Skin of body (tissue), 2 donors: ENCODE measurements around the gene B4GALT5. TPM values are rescaled to one million over a fixed set of nuclear protein-coding genes. Genes with fewer than 3 reads are reported as not detected.
"Not testable (repeated sequence)": the region's sequence is repeated elsewhere in the genome, so short reads cannot be mapped to it uniquely, and the experiment has no call there.

Experiments used
- DNase-seq: peaks from one replicate; lab custom pipeline; 2025; lab: John Stamatoyannopoulos, UW
- total RNA-seq: library from RNA; depleted of rRNA; stranded (reverse); fragments of >200 nt; gene quantifications from one replicate; pipeline ENCODE4 v1.2.3, GENCODE V29; 2014

The B4GALT5 gene
- total RNA-seq, 1 donor from 2014 or later = 16.2 TPM

DNA sequence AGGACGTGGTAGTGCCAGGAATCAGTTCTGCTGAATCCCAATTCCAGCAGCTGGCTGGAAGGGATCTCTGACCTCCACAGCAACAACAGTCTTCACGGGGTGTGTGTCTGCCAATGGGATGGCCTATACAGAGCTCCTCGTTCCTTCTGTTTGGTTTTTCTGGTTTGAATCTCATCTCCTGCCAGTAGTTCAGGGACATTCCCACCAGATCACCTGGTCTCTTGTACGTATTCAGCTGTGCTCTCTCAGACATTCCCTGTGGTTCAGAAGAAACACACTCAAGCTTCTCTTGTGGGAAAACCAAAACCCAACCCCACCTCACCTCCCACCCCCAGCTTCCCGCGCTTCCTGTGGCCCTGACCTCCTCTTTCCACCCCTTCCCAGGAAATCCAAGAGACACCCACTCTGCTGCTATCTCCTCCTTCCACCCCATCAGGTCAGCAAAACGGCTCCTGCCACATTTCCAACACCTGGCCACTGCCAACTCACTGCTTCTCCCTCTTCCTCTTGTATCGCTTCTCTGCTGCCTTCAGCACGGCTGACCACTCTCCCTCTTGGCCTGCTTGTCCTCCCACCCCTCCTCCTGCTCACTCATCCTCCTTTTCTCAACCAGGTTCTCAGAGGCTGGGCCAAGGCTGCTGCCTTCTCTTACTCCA, 82.5 kb downstream of the B4GALT5 start:
- DNase-seq = no peak

DNA sequence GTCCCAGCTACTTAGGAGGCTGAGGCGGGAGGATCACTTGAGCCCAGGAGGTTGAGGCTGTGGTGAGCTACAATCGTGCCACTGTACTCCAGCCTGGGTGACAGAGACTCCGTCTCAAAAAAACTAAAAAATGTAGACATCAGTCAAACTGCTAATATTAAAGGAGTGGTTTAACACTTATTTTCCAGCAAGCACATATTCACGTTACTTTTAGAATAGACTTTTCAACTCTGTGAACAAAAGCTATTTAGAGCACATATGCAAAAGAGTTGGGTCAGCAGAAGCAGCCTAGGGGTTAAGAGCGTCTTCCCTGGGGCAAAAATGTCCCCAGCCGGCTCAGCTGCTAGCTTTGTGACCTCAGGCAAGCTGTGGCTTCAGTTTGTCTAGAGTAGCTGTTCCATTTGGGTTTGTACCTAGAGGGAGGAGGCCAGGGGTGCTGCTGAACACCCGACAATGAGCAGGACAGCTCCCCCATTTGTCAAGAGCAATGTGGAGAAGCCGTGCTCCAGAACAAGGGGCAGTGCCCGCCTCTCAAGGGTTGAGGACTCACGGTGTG, 83.2 kb downstream of the B4GALT5 start:
- DNase-seq = no peak

DNA sequence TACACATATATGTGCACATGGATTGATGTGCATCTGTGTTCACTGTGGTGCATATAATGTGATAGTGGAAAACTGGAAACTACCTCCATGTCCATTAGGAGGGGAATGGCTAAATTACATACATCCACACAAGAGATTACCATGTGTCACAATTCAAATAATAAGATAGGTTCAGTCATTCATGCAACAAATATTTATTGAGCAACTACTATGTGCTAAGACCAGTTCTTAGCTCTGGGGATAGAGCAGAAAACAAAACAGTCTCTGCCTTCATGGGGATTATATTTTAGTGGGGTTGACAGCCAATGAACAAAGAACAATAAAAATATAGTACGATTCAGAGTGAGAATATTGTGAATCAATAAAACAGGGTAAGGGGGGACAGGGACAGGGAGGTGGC, 84.1 kb downstream of the B4GALT5 start:
- no peak for DNase-seq

GRCh38 chr20:49628280-49628679, 85.4 kb downstream of the B4GALT5 start:
- not testable (repeated sequence) for DNase-seq

GRCh38 chr20:49627329-49627761, 86.3 kb downstream of the B4GALT5 start:
- no peak for DNase-seq

DNA sequence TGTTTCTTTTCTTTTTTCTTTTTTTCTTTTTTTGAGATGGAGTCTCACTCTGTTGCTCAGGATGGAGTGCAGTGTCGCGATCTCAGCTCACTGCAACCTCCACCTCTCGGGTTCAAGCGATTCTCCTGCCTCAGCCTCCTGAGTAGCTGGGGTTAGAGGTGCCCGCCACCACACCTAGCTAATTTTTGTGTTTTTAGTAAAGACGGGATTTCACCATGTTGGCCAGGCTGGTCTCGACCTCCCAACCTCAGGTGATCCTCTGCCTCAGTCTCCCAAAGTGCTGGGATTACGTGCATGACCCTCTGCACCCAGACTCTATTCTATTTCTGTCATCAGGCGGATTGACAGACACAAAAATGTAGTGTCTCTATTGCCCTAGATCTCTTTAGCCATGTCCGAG, 88.7 kb downstream of the B4GALT5 start:
- not testable (repeated sequence) for DNase-seq

GRCh38 chr20:49624317-49624716, 89.4 kb downstream of the B4GALT5 start:
- no peak for DNase-seq

- no peak for DNase-seq
Measured at GRCh38 chr20:49622243-49622642, 91.4 kb downstream of the B4GALT5 start.

DNA sequence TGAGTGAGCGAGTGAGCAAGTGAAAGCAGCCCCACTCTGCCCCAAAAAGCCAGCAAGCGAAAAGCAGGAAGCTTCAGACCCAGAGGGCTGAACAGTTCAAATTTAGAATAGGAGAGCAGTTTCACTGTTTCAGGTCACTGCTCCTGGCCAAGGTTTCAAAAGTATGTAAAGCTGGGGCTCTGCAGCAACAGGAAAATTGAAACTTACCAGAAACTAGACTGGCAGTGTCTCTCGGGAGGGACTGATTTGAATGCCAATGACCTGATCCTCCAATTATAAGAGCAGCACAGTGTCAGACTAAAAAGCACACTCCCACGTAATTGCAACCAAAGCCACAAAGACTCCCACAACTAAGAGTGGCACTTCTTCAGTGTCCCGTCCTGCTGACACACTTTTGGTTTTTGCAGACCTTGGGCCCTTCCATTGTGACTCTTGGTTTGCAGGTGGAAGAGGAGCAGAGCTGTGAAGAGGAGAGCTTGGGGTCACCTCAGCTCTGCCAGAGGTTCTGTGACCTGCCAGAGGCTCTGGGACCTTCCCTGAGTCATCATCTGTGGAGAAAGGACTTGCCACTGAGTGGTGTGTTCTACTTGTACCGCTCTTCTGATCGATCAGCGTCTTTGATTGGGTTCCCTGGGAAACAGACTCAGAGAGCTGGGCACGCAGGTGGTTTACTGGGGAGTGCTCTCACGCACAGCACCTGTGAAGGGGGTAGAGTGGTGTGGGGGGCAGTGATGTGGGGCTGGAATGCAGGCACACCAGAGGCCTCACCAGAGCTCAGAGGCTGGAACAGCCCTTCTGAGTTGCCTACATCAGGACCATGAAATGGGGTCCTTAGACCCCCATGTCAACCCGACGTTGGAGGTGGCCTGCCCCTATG, 93.1 kb downstream of the B4GALT5 start:
- DNase-seq = no peak

DNA sequence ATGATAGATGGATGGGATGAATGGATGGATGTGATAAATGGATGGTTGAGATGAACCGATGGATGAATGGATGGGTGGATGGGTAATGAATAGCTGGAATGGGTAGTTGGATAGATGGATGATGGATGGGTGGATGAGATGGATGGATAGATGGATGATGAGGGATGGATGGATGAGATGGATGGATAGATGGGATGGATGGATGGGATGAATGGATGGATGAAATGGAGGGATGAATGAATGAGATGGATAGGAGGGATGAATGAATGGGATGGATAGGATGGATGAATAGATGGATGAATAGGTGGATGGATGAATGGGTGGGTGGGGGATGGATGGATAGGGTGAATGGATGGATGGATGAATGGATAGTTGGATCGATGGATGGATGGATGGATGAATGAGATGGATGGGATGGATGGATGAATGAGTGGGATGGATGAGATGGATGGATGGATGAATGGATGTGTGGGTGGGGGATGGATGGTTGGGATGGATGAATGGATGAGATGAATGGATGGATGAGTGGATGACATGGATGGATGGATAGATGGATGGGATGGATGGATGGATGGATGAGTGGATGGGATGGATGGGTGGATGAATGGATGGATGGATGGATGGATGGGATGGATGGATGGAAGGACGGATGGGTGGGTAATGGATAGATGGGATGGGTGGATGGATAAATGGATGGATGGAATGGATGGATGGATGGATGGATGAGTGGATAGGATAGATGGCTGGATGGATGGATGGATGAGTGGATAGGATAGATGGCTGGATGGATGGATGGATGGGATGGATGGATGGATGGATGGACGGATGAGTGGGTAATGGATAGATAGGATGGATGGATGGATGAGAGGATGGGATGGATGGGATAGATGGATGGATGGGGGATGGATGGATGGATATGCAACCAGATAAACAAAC, 94.3 kb downstream of the B4GALT5 start:
- DNase-seq = no peak

DNA sequence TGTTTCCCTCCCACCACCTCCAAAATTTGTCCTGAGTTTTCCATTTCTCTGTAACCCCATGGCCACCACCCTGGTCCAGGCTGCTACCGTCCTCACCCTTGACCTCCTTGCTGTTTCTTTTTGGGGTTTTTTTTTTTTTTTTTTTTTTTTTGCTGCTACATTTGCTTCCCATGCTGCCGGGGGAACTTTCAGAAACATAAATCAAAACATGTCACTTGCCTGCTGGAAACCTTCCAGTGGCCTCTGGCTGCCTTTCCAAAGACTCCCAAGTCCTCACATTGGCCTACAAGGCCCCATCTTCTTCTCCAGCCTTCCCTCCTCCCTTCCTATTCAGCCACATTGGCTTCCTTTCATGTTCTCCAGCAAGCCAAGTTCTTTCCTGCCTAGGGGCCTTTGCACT, 95.4 kb downstream of the B4GALT5 start:
- DNase-seq = no peak

- DNase-seq = not testable (repeated sequence)
Measured at GRCh38 chr20:49617394-49617793, 96.3 kb downstream of the B4GALT5 start.

GRCh38 chr20:49616154-49617007, 97.3 kb downstream of the B4GALT5 start:
- DNase-seq = no peak

GRCh38 chr20:49615401-49616153, 98.1 kb downstream of the B4GALT5 start:
- no peak for DNase-seq

GRCh38 chr20:49615051-49615400, 98.7 kb downstream of the B4GALT5 start:
- DNase-seq = not testable (repeated sequence)

DNA sequence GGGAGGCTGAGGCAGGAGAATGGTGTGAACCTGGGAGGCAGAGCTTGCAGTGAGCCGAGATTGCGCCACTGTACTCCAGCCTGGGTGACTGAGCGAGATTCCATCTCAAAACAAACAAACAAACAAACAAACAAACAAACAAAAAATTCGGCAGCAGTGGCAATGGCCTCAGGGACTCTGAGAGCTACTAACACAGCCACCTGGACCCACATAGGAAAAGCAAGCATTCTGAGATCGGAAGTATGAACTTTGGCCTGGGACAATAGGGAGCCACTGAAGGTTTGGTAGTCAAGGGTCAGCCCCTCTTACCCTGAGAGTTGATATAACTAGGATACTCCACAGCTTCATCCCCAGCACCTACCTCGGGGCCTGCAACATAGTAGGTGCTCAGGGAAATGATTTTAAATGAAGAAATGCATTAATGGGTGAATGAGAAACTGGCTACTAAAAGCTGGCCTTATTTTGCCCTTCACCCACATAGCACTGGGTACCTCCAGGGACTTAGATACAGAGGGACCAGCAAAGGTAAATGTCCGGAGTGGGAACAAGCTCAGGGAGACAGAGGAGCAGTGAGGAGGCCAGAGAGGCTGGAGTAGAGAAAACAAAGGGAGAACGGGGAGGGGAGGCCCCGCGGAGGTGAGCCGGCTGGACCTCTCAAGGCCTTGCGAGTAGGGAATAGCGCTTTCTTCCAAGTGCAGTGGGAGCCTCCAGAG, 99.2 kb downstream of the B4GALT5 start:
- DNase-seq = no peak

DNA sequence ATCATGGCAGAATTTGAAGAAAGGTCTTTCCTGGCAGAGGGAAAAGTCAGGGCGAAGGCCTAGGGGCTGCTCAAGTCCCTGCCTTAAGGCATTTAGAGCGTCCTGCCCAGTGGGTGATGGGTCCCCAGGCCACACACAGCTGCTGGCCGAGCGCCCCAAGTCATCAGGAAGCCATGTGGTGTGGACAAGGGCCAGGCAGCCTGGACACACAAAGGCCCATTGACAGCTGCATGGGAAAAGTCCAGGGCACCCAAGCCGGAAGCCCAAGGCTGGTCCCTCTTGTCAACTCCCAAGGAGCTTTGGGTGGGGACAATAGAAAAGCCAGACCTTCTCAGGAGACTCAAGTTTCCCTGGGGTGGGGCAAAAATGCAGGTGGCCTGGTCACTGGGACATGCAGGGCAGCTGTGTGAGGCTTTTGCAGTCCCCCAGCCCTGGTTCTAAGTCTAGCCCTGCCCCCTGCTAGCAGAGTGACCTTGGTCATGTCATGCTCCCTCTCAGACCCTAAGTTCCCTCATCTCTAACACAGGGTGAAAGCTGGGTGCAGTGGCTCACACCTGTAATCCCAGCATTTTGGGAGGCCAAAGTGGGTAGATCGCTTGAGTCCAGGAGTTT, 101.4 kb downstream of the B4GALT5 start:
- no peak for DNase-seq

DNA sequence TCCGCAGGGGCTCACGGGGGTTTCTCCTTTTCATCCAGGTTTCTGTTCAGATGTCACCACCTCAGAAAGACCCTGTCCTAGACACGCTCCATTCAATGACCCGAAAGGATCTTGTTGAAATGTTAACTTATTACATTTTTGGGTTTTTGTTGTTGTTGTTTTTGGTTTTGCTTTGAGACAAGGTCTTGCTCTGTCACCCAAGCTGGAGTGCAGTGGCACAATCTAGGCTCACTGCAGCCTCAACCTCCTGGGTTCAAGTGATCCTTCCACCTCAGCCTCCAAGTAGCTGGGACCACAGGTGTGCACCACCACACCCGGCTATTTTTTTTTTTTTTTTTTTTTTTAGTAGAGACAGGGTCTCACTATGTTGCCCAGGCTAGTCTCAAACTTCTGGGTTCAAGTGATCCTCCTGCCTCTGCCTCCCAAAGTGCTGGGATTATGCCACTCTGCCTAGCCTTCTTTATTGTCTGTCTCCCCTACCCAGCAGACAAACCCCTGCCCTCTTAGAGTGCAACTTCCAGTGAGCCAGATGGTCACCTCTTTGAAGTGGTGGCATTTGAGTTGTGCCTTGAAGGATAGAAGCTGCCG, 102.0 kb downstream of the B4GALT5 start:
- not testable (repeated sequence) for DNase-seq
